VCaP (cell line): Measurements from ENCODE around the gene TRIM8.

Experiments
- H3K27ac ChIP-seq: fragments of 450-650 bp; 2 replicates; pipeline ENCODE4 v1.5.1; 2017
- CTCF ChIP-seq: fragments of 450-650 bp; conservative IDR thresholded peaks from 2 replicates; pipeline ENCODE4 v1.5.1; 2017; ENCODE audit warnings: mild to moderate bottlenecking, moderate library complexity

Gene TRIM8

GRCh38 chr10:102615361-102615760 is 28.9 kb upstream of the TRIM8 start:
- TF ChIP-seq CTCF, result peak; percentile 42; the same call in 1 of the 2 replicates
- no peak overlapping the region for H3K27ac ChIP-seq

GRCh38 chr10:102616066-102616770 is 28.1 kb upstream of the TRIM8 start:
- H3K27ac ChIP-seq, result no peak overlapping the region
- no peak for TF ChIP-seq CTCF

DNA sequence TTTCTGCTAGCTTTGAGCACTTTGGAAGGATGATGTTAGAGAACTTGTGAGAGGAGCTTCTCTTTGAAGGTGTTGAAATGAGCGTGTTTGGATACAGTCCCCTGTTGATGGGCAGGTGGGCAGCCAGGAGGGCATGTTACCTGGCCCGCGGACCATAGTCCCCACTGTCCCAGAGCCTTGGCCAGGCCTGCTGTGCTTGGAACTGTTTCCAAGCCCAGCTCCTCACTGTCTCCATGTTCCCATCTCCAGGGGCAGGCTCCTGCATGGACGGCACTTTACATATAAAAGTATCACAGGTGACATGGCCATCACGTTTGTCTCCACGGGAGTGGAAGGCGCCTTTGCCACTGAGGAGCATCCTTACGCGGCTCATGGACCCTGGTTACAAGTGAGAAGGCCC is 27.2 kb upstream of the TRIM8 start:
- no peak overlapping the region for H3K27ac ChIP-seq
- TF ChIP-seq CTCF, result no peak

- no peak for TF ChIP-seq CTCF
- no peak overlapping the region for H3K27ac ChIP-seq
These were observed 26.5 kb upstream of the TRIM8 start for GRCh38 chr10:102617816-102618215.

- H3K27ac ChIP-seq, result peak overlapping the region; percentile 95
- TF ChIP-seq CTCF, result no peak
These were observed 24.8 kb upstream of the TRIM8 start for GRCh38 chr10:102619281-102619981.

- TF ChIP-seq CTCF, result no peak
- peak overlapping the region; percentile 95 for H3K27ac ChIP-seq
These were observed 24.1 kb upstream of the TRIM8 start for GRCh38 chr10:102620138-102620590.

GRCh38 chr10:102620591-102621442 is 23.5 kb upstream of the TRIM8 start:
- no peak for TF ChIP-seq CTCF
- peak overlapping the region; percentile 95 for H3K27ac ChIP-seq
